BLaER1 treated with 17β-estradiol and CSF1 and Interleukin-3, amounts not matched to agents 10 nM and 100 nM (cell line): ENCODE results near the gene PTCSC3.
A peak's percentile ranks its signal among the peaks of the same experiment; 100 is the strongest.

Experiments used
- H3K27ac ChIP-seq, 11 experiments: shearing (Covaris generic); formaldehyde crosslinking; 2 replicates each; pipeline ENCODE4 v1.8.1; 2022
- H3K27me3 ChIP-seq, 11 experiments: shearing (Covaris generic); formaldehyde crosslinking; 2 replicates each; pipeline ENCODE4 v1.8.1; 2022
- H3K36me3 ChIP-seq, 11 experiments: shearing (Covaris generic); formaldehyde crosslinking; 2 replicates each; pipeline ENCODE4 v1.8.1; 2022
- H3K4me1 ChIP-seq, 10 experiments: shearing (Covaris generic); formaldehyde crosslinking; 2 replicates each; pipeline ENCODE4 v1.8.1; 2022
- H3K4me2 ChIP-seq, 11 experiments: shearing (Covaris generic); formaldehyde crosslinking; 2 replicates each; pipeline ENCODE4 v1.8.1; 2022
- H3K4me3 ChIP-seq, 10 experiments: shearing (Covaris generic); formaldehyde crosslinking; 2 replicates each; pipeline ENCODE4 v1.8.1; 2022
- H3K9ac ChIP-seq, 11 experiments: shearing (Covaris generic); formaldehyde crosslinking; 2 replicates each; pipeline ENCODE4 v1.8.1; 2022
- H3K9me3 ChIP-seq, 11 experiments: shearing (Covaris generic); formaldehyde crosslinking; replicated peaks in 1 of 11; 2 replicates each; pipeline ENCODE4 v1.8.1; 2022
- H4K20me1 ChIP-seq, 11 experiments: shearing (Covaris generic); formaldehyde crosslinking; 2 replicates each; pipeline ENCODE4 v1.8.1; 2022
- Cebpa-rat ChIP-seq, 11 experiments: shearing (Covaris generic); IDR thresholded peaks; 2 replicates each; pipeline ENCODE4 v1.8.1; 2022

PTCSC3 gene

GRCh38 chr14:36183402-36183801 is 6.9 kb upstream of the PTCSC3 start:
- Histone ChIP-seq H3K27me3 (no peaks in the 10 kb centered on the region), H3K9ac (no peak overlapping the region), H3K4me1 (peaks cover 0 to 12% (median 0%) of the 10 kb centered on the region in 10 experiments; a peak in 3 of 20 replicates), H3K9me3 (no peaks in the 10 kb centered on the region), H4K20me1 (no peaks in the 10 kb centered on the region), H3K4me2 (no peak overlapping the region), H3K4me3 (no peak overlapping the region), H3K27ac (no peak overlapping the region), H3K36me3 (no peaks in the 10 kb centered on the region)
- TF ChIP-seq Cebpa-rat (IDR thresholded peaks at IDR 0.05), result no peak

GRCh38 chr14:36181417-36181816 is 4.9 kb upstream of the PTCSC3 start:
- no peak for TF ChIP-seq Cebpa-rat (IDR thresholded peaks at IDR 0.05)
- no peaks in the 10 kb centered on the region for H3K27me3 ChIP-seq

GRCh38 chr14:36177489-36177888 is 967 bp upstream of the PTCSC3 start:
- H3K4me3 ChIP-seq, result no peak overlapping the region
- H3K4me1 ChIP-seq, result peaks cover 0 to 12% (median 0%) of the 10 kb centered on the region in 10 experiments; a peak in 3 of 20 replicates
- no peaks in the 10 kb centered on the region for H4K20me1 ChIP-seq
- H3K4me2 ChIP-seq, result no peak overlapping the region
- TF ChIP-seq Cebpa-rat (IDR thresholded peaks at IDR 0.05), result no peak
- H3K27me3 ChIP-seq, result no peaks in the 10 kb centered on the region
- no peak overlapping the region for H3K9ac ChIP-seq
- no peaks in the 10 kb centered on the region for H3K36me3 ChIP-seq
- H3K9me3 ChIP-seq, result no peaks in the 10 kb centered on the region
- no peak overlapping the region for H3K27ac ChIP-seq

More at GRCh38 chr14:36181417-36181816, 4.9 kb upstream of the PTCSC3 start:
- Histone ChIP-seq H3K4me1 (peaks cover 0 to 12% (median 0%) of the 10 kb centered on the region in 10 experiments; a peak in 3 of 20 replicates), H4K20me1 (no peaks in the 10 kb centered on the region), H3K4me2 (peak overlapping the region in 2 of 11 experiments; percentile 29 to 37; a peak in 3 of 22 replicates), H3K9ac (no peak overlapping the region), H3K36me3 (no peaks in the 10 kb centered on the region), H3K4me3 (no peak overlapping the region), H3K9me3 (no peaks in the 10 kb centered on the region), H3K27ac (peak overlapping the region in 1 of 11 experiments; percentile 52; a peak in 2 of 22 replicates)

- no peaks in the 10 kb centered on the region for H3K27me3 ChIP-seq
- TF ChIP-seq Cebpa-rat (IDR thresholded peaks at IDR 0.05), result no peak
- no peak overlapping the region for H3K4me2 ChIP-seq
- no peaks in the 10 kb centered on the region for H3K36me3 ChIP-seq
- H3K4me3 ChIP-seq, result no peak overlapping the region
- no peak overlapping the region for H3K27ac ChIP-seq
- no peak overlapping the region for H3K9ac ChIP-seq
- no peaks in the 10 kb centered on the region for H3K4me1 ChIP-seq
- H4K20me1 ChIP-seq, result no peaks in the 10 kb centered on the region
- no peaks in the 10 kb centered on the region for H3K9me3 ChIP-seq
These were observed 1.6 kb downstream of the PTCSC3 start for GRCh38 chr14:36174767-36175424.

- no peaks in the 10 kb centered on the region for H3K36me3 ChIP-seq
- H3K9me3 ChIP-seq, result no peaks in the 10 kb centered on the region
- H3K4me2 ChIP-seq, result no peak overlapping the region
- no peaks in the 10 kb centered on the region for H3K4me1 ChIP-seq
- TF ChIP-seq Cebpa-rat (IDR thresholded peaks at IDR 0.05), result no peak
- H4K20me1 ChIP-seq, result no peaks in the 10 kb centered on the region
- no peak overlapping the region for H3K4me3 ChIP-seq
- no peak overlapping the region for H3K27ac ChIP-seq
- no peak overlapping the region for H3K9ac ChIP-seq
- H3K27me3 ChIP-seq, result no peaks in the 10 kb centered on the region
These were observed 3.4 kb downstream of the PTCSC3 start for GRCh38 chr14:36173161-36173560.

- Histone ChIP-seq H3K9ac (no peak overlapping the region), H3K9me3 (no peaks in the 10 kb centered on the region), H3K27me3 (no peaks in the 10 kb centered on the region), H3K4me3 (no peak overlapping the region), H3K4me2 (no peak overlapping the region), H4K20me1 (no peaks in the 10 kb centered on the region), H3K36me3 (no peaks in the 10 kb centered on the region), H3K4me1 (no peaks in the 10 kb centered on the region), H3K27ac (no peak overlapping the region)
- TF ChIP-seq Cebpa-rat (IDR thresholded peaks at IDR 0.05), result no peak
These were observed 4.9 kb downstream of the PTCSC3 start for GRCh38 chr14:36171607-36172006.

- no peak overlapping the region for H3K4me3 ChIP-seq
- no peaks in the 10 kb centered on the region for H4K20me1 ChIP-seq
- no peaks in the 10 kb centered on the region for H3K4me1 ChIP-seq
- TF ChIP-seq Cebpa-rat (IDR thresholded peaks at IDR 0.05), result no peak
- no peaks in the 10 kb centered on the region for H3K27me3 ChIP-seq
- H3K4me2 ChIP-seq, result no peak overlapping the region
- no peaks in the 10 kb centered on the region for H3K9me3 ChIP-seq
- H3K27ac ChIP-seq, result no peak overlapping the region
- H3K36me3 ChIP-seq, result no peaks in the 10 kb centered on the region
- no peak overlapping the region for H3K9ac ChIP-seq
These were observed 9.1 kb downstream of the PTCSC3 start for GRCh38 chr14:36167431-36167830.

GRCh38 chr14:36163451-36163850 is 13.1 kb downstream of the PTCSC3 start:
- H3K4me2 ChIP-seq, result no peak overlapping the region
- peaks cover 0 to 2% (median 0%) of the 10 kb centered on the region in 11 experiments; a peak in 1 of 22 replicates for H3K9me3 ChIP-seq
- H3K9ac ChIP-seq, result no peak overlapping the region
- H3K27me3 ChIP-seq, result no peaks in the 10 kb centered on the region
- H3K36me3 ChIP-seq, result no peaks in the 10 kb centered on the region
- no peak for TF ChIP-seq Cebpa-rat (IDR thresholded peaks at IDR 0.05)
- no peaks in the 10 kb centered on the region for H3K4me1 ChIP-seq
- no peak overlapping the region for H3K27ac ChIP-seq
- H3K4me3 ChIP-seq, result no peak overlapping the region
- no peaks in the 10 kb centered on the region for H4K20me1 ChIP-seq

GRCh38 chr14:36162267-36162666 is 14.3 kb downstream of the PTCSC3 start:
- no peak overlapping the region for H3K4me2 ChIP-seq
- no peak for TF ChIP-seq Cebpa-rat (IDR thresholded peaks at IDR 0.05)
- no peaks in the 10 kb centered on the region for H3K27me3 ChIP-seq
- H3K27ac ChIP-seq, result no peak overlapping the region
- H3K4me1 ChIP-seq, result no peaks in the 10 kb centered on the region
- H3K9me3 ChIP-seq, result peaks cover 0 to 6% (median 0%) of the 10 kb centered on the region in 11 experiments; a peak in 1 of 22 replicates
- no peak overlapping the region for H3K4me3 ChIP-seq
- no peak overlapping the region for H3K9ac ChIP-seq
- no peaks in the 10 kb centered on the region for H4K20me1 ChIP-seq
- no peaks in the 10 kb centered on the region for H3K36me3 ChIP-seq

- Histone ChIP-seq H3K4me1 (no peaks in the 10 kb centered on the region), H3K9me3 (peaks cover 0 to 6% (median 0%) of the 10 kb centered on the region in 11 experiments; a peak in 1 of 22 replicates), H3K4me3 (no peak overlapping the region), H3K9ac (no peak overlapping the region), H3K27me3 (no peaks in the 10 kb centered on the region), H3K36me3 (no peaks in the 10 kb centered on the region), H4K20me1 (no peaks in the 10 kb centered on the region), H3K27ac (no peak overlapping the region), H3K4me2 (no peak overlapping the region)
- TF ChIP-seq Cebpa-rat (IDR thresholded peaks at IDR 0.05), result no peak
These were observed 14.7 kb downstream of the PTCSC3 start for GRCh38 chr14:36161776-36162175.
